Measurements from ENCODE around the gene CAMKMT. TPM values are rescaled to one million over a fixed set of nuclear protein-coding genes. Genes with fewer than 3 reads are reported as not detected.
A peak's percentile ranks its signal among the peaks of the same experiment; 100 is the strongest.

Gene CAMKMT
- total and polyA plus RNA-seq, 9 of the 15 experiments (the other 6 are each of a cell fraction or from before 2014, with no cell fraction given) = 1.6 to 15.3 (median 7.4) TPM

DNA sequence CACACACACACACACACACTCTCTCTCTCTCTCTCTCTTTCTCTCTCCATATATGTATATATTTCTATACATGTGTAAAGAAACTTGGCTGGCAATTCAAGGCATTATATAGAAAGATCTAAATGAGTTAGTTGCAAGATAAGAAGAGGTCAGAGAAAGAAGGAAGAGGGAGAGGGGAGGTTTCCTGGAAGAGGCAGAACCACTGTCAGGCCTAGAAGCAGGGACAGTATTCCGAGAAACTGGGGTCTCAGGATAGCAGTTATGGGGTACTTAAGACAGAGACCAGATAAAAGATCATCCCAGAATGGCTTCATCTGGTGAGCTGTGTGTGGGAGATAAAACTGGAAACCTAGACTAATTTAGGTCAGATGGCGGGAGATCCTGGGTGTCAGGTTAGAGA lies 180.8 kb downstream of the CAMKMT start (continued):
- TF ChIP-seq ZNF436 (CRISPR knock-in tag; IDR thresholded peaks at IDR 0.05) = no peak
- TF ChIP-seq, protein P1, sequence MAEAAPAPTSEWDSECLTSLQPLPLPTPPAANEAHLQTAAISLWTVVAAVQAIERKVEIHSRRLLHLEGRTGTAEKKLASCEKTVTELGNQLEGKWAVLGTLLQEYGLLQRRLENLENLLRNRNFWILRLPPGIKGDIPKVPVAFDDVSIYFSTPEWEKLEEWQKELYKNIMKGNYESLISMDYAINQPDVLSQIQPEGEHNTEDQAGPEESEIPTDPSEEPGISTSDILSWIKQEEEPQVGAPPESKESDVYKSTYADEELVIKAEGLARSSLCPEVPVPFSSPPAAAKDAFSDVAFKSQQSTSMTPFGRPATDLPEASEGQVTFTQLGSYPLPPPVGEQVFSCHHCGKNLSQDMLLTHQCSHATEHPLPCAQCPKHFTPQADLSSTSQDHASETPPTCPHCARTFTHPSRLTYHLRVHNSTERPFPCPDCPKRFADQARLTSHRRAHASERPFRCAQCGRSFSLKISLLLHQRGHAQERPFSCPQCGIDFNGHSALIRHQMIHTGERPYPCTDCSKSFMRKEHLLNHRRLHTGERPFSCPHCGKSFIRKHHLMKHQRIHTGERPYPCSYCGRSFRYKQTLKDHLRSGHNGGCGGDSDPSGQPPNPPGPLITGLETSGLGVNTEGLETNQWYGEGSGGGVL (CRISPR knock-in tag; IDR thresholded peaks at IDR 0.05) = no peak
- TF ChIP-seq, protein P2, sequence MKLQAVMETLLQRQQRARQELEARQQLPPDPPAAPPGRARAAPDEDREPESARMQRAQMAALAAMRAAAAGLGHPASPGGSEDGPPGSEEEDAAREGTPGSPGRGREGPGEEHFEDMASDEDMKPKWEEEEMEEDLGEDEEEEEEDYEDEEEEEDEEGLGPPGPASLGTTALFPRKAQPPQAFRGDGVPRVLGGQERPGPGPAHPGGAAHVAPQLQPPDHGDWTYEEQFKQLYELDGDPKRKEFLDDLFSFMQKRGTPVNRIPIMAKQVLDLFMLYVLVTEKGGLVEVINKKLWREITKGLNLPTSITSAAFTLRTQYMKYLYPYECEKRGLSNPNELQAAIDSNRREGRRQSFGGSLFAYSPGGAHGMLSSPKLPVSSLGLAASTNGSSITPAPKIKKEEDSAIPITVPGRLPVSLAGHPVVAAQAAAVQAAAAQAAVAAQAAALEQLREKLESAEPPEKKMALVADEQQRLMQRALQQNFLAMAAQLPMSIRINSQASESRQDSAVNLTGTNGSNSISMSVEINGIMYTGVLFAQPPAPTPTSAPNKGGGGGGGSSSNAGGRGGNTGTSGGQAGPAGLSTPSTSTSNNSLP (IDR thresholded peaks at IDR 0.05; ENCODE audit: borderline replicate concordance, low read depth, low read length) = no peak
- no peak for TF ChIP-seq MYC (IDR thresholded peaks at IDR 0.05; ENCODE audit: low read depth, low read length)
- TF ChIP-seq MYC (CRISPR knock-in tag; IDR thresholded peaks at IDR 0.05; ENCODE audit: borderline replicate concordance, low read depth) = no peak
- no peak for TF ChIP-seq SPI1 (IDR thresholded peaks at IDR 0.05; ENCODE audit: borderline replicate concordance, low read depth, low read length)
- TF ChIP-seq ZNF551 (CRISPR knock-in tag; IDR thresholded peaks at IDR 0.05) = no peak
- no peak for TF ChIP-seq ETS2 (tag; IDR thresholded peaks at IDR 0.05; ENCODE audit: borderline replicate concordance, poor library complexity, severe bottlenecking)
- TF ChIP-seq, protein P3, sequence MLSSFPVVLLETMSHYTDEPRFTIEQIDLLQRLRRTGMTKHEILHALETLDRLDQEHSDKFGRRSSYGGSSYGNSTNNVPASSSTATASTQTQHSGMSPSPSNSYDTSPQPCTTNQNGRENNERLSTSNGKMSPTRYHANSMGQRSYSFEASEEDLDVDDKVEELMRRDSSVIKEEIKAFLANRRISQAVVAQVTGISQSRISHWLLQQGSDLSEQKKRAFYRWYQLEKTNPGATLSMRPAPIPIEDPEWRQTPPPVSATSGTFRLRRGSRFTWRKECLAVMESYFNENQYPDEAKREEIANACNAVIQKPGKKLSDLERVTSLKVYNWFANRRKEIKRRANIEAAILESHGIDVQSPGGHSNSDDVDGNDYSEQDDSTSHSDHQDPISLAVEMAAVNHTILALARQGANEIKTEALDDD (IDR thresholded peaks at IDR 0.05) = peak; percentile 84
- no peak for TF ChIP-seq FOS (IDR thresholded peaks at IDR 0.05; ENCODE audit: extremely low read depth, insufficient read length)
